ENCODE data around the gene TEAD2.
A peak's percentile ranks its signal among the peaks of the same experiment; 100 is the strongest.
"Not testable (repeated sequence)": the region's sequence is repeated elsewhere in the genome, so short reads cannot be mapped to it uniquely, and the experiment has no call there.

The TEAD2 gene

GRCh38 chr19:49306734-49307133 lies 55.5 kb downstream of the TEAD2 start:
- H3K4me3 ChIP-seq (ENCODE audit: low read length); DNase-seq (ENCODE audit: low read depth, low spot score): not testable (repeated sequence)

GRCh38 chr19:49301866-49302252 lies 60.4 kb downstream of the TEAD2 start:
- no peak overlapping the region for H3K4me3 ChIP-seq (ENCODE audit: low read length)
- DNase-seq (ENCODE audit: low read depth, low spot score): no peak

- H3K4me3 ChIP-seq (ENCODE audit: low read length): peak overlapping the region; percentile 31
These were observed 60.9 kb downstream of the TEAD2 start for GRCh38 chr19:49301165-49301865.

GRCh38 chr19:49298653-49299052 lies 63.6 kb downstream of the TEAD2 start:
- DNase-seq (ENCODE audit: low read depth, low spot score); H3K4me3 ChIP-seq (ENCODE audit: low read length): not testable (repeated sequence)

More at GRCh38 chr19:49301165-49301865, 60.9 kb downstream of the TEAD2 start:
- peak; percentile 54 for DNase-seq (ENCODE audit: low read depth, low spot score)

GRCh38 chr19:49297403-49297802 lies 64.8 kb downstream of the TEAD2 start:
- no peak for DNase-seq (ENCODE audit: low read depth, low spot score)
- H3K4me3 ChIP-seq (ENCODE audit: low read length): no peak overlapping the region

GRCh38 chr19:49295208-49295880 lies 66.9 kb downstream of the TEAD2 start:
- no peak for DNase-seq (ENCODE audit: low read depth, low spot score)
- H3K4me3 ChIP-seq (ENCODE audit: low read length): no peak overlapping the region

GRCh38 chr19:49294401-49294800 lies 67.8 kb downstream of the TEAD2 start:
- DNase-seq (ENCODE audit: low read depth, low spot score): no peak

More at GRCh38 chr19:49294401-49294800, 67.8 kb downstream of the TEAD2 start:
- H3K4me3 ChIP-seq (ENCODE audit: low read length): no peak overlapping the region

All from Jurkat, Clone E6-1 (cell line).